K562 (cell line): ENCODE data around the gene ACTN2. TPM values are rescaled to one million over a fixed set of nuclear protein-coding genes. Genes with fewer than 3 reads are reported as not detected.

Experiments
- ATAC-seq: fragments of 200-7000 bp; cut with Tn5 transposase; 3 replicates; pipeline ENCODE4 v1.9.1; 2020; ENCODE audit warnings: moderate library complexity
- BruUV-seq: library from RNA; stranded (reverse); fragments of 400-500 nt; replicated peaks from 2 replicates; lab custom pipeline; 2021; lab: Mats Ljungman, UMichigan
- CTCF ChIA-PET: fragments of 300-600 bp; formaldehyde crosslinking; extraction: SDS; loops from one replicate; lab custom pipeline; 2021; ENCODE audit warnings: low intra/inter-chr PET ratio; lab: Yijun Ruan, JAX
- POLR2A ChIA-PET: fragments of 300-600, 350-650 bp; sonication (Branson Sonifier 250); formaldehyde crosslinking; extraction: SDS; loops from one replicate; lab custom pipeline; 2021; ENCODE audit warnings: antibody characterized with exemption, inconsistent platforms; lab: Yijun Ruan, JAX
- DNase-seq, 4 experiments: peaks; one replicate each; pipeline versions ENCODE4 v3.0.0 to v3.0.0-alpha.2; 2011 to 2018; ENCODE audit warnings: low spot score in 3 of 4, mixed read lengths in 3 of 4; ENCODE audit errors: extremely low read depth in 1 of 4
- FAIRE-seq: peaks from 2 replicates; lab custom pipeline; 2011; peaks lifted over from hg19 to GRCh38; lab: Jason Lieb, UNC
- H2AFZ ChIP-seq: 2 replicates; pipeline ENCODE4 v1.6.0; 2011; ENCODE audit warnings: low read depth, low read length, control low read depth, inconsistent platforms
- H3K27ac ChIP-seq: fragments of 200-600 bp; 3 replicates; pipeline ENCODE4 v1.8.0; 2011; ENCODE audit warnings: low read depth, mild to moderate bottlenecking, control low read depth, inconsistent platforms, low read length, moderate library complexity, mixed read lengths; ENCODE audit errors: extremely low read depth
- H3K27me3 ChIP-seq, 2 experiments: fragments of 300-600 bp in 1 of 2; 2 replicates in 1 of 2; 3 replicates in 1 of 2; pipeline versions ENCODE4 v1.6.0 to v1.8.0; 2011; ENCODE audit warnings: inconsistent platforms in 2 of 2, low read length in 2 of 2, mild to moderate bottlenecking in 1 of 2, mixed read lengths in 1 of 2, moderate library complexity in 1 of 2; ENCODE audit not compliant: control insufficient read depth in 2 of 2, insufficient read depth in 2 of 2
- H3K36me3 ChIP-seq: fragments of 300-600 bp; 3 replicates; pipeline ENCODE4 v1.8.0; 2011; ENCODE audit warnings: mild to moderate bottlenecking, low read length, inconsistent platforms; ENCODE audit not compliant: control insufficient read depth, insufficient read depth
- H3K4me1 ChIP-seq, 2 experiments: fragments of 200-600 bp in 1 of 2; replicated peaks in 1 of 2; 2 replicates in 1 of 2; 3 replicates in 1 of 2; pipeline versions ENCODE4 v1.5.1 to v1.8.0; 2011; ENCODE audit warnings: inconsistent platforms in 2 of 2, low read length in 2 of 2, mild to moderate bottlenecking in 1 of 2, mixed read lengths in 1 of 2, moderate library complexity in 1 of 2; ENCODE audit not compliant: control insufficient read depth in 2 of 2, insufficient read depth in 2 of 2
- H3K4me2 ChIP-seq: 2 replicates; pipeline ENCODE4 v1.6.1; 2011; ENCODE audit warnings: low read length, control low read depth, inconsistent platforms, mixed read lengths; ENCODE audit not compliant: insufficient read depth
- H3K4me3 ChIP-seq: fragments of 200-600 bp; sonication (generic), shearing (Covaris generic); 2 replicates; pipeline ENCODE4 v1.5.1; 2016; ENCODE audit warnings: control low read depth, inconsistent platforms
- H3K79me2 ChIP-seq: fragments of 200-600 bp; 3 replicates; pipeline ENCODE4 v1.8.0; 2011; ENCODE audit warnings: low read length, inconsistent platforms; ENCODE audit not compliant: control insufficient read depth, insufficient read depth
- H3K9ac ChIP-seq, 2 experiments: 2 replicates each; pipeline versions ENCODE4 v1.6.0 to v1.6.1; 2011; ENCODE audit warnings: low read depth in 2 of 2, low read length in 2 of 2, control low read depth in 1 of 2, inconsistent platforms in 1 of 2, mild to moderate bottlenecking in 1 of 2, mixed read lengths in 1 of 2; ENCODE audit not compliant: insufficient read depth in 1 of 2
- H3K9me1 ChIP-seq: one replicate; pipeline ENCODE4 v1.6.0; 2011; ENCODE audit warnings: inconsistent platforms, mild to moderate bottlenecking, low read length, moderate library complexity; ENCODE audit not compliant: control insufficient read depth, insufficient read depth
- H3K9me3 ChIP-seq: replicated peaks from 2 replicates; pipeline ENCODE4 v1.5.1; 2011; ENCODE audit warnings: low read depth, low read length, inconsistent platforms; ENCODE audit not compliant: control insufficient read depth, insufficient read depth
- H4K20me1 ChIP-seq: replicated peaks from 2 replicates; pipeline ENCODE4 v1.6.1; 2011; ENCODE audit warnings: low read length, inconsistent platforms, mixed read lengths; ENCODE audit not compliant: control insufficient read depth, insufficient read depth
- CBX2 ChIP-seq: fragments of 200-600 bp; sonication (generic); IDR thresholded peaks from one replicate; pipeline ENCODE4 v1.6.1; 2012; ENCODE audit warnings: mild to moderate bottlenecking, low read length, inconsistent platforms; ENCODE audit not compliant: insufficient read depth, poor library complexity, severe bottlenecking
- CBX8 ChIP-seq: fragments of 200-600 bp; sonication (generic); IDR thresholded peaks from 2 replicates; pipeline ENCODE4 v1.6.1; 2012; ENCODE audit warnings: borderline replicate concordance, mixed run types, low read depth, mild to moderate bottlenecking, moderate library complexity, mixed read lengths, low read length, control low read depth, inconsistent platforms; ENCODE audit not compliant: poor library complexity, severe bottlenecking; ENCODE audit errors: extremely low read depth
- ERF ChIP-seq: fragments of 450-650 bp; formaldehyde crosslinking; IDR thresholded peaks from 2 replicates; pipeline ENCODE4 v1.4.0; 2020; ENCODE audit warnings: mild to moderate bottlenecking, mixed read lengths
- NFIX ChIP-seq: fragments of 250-450 bp; sonication (Bioruptor Pico); IDR thresholded peaks from 2 replicates; pipeline ENCODE4 v1.4.0; 2020; ENCODE audit warnings: low read depth, mild to moderate bottlenecking, moderate library complexity
- ZFP36 ChIP-seq: fragments of 150-350 bp; IDR thresholded peaks from 2 replicates; pipeline ENCODE4 v1.6.1; 2018; ENCODE audit warnings: low read length, low read depth; ENCODE audit not compliant: partially characterized antibody
- WGBS: fragments of 100-300 bp; shearing (Covaris generic); methylation state at CpG from one replicate; pipeline ENCODE4 v1.1.6; 2016; ENCODE audit warnings: low coverage, mixed read lengths; ENCODE audit not compliant: insufficient coverage; ENCODE audit errors: missing lambda C conversion rate; 5-methylcytosine and 5-hydroxymethylcytosine counted together
- in situ Hi-C: fragments of 300-500 bp; cut with MboI; formaldehyde crosslinking; loops from 4 replicates; pipeline ENCODE4 v1.15.0; 2018; ENCODE audit warnings: inconsistent platforms, mixed read lengths
- intact Hi-C: fragments of 100-400 bp; cut with micrococcal nuclease; formaldehyde crosslinking; loops from 2 replicates; pipeline ENCODE4 v1.14.2; 2022
- polyA plus RNA-seq, 8 experiments: library from polyadenylated mRNA; depleted of rRNA in 4 of 8; stranded (reverse) in 5 of 8; unstranded in 3 of 8; fragments of >200 nt; fragmentation: Nextera tagmentation in 2 of 8; fragmentation: Illumina TruSeq in 1 of 8; extraction: Ambion mirVana in 2 of 8; extraction: Trizol in 1 of 8; gene quantifications; 2 replicates each; pipeline versions ENCODE4 v1.2.1 to v1.2.3, GENCODE V29; 2011 to 2014; ENCODE audit warnings: inconsistent platforms in 1 of 8, missing spikeins in 1 of 8
- total RNA-seq, 7 experiments: library from RNA; depleted of rRNA in 6 of 7; stranded (reverse); fragments of >200 nt in 6 of 7; fragmentation: Illumina TruSeq in 2 of 7; extraction: Trizol in 2 of 7; gene quantifications; 2 replicates each; pipeline versions ENCODE4 v1.2.1 to v1.2.3, GENCODE V29; 2011 to 2021; ENCODE audit warnings: low replicate concordance in 1 of 7

The ACTN2 gene
- total and polyA plus RNA-seq, 9 of the 15 experiments (the other 6 are each of a cell fraction or from before 2014, with no cell fraction given) = 0.18 to 0.94 (median 0.42) TPM

- Histone ChIP-seq H3K4me2 (no peak overlapping the region), H3K9ac (no peak overlapping the region), H3K79me2 (no peaks in the 10 kb centered on the region), H3K9me1 (no peaks in the 10 kb centered on the region), H3K27me3 (peaks cover 5 to 19% of the 10 kb centered on the region in 2 experiments), H3K9me3 (no peaks in the 10 kb centered on the region), H2AFZ (no peak overlapping the region), H3K36me3 (no peaks in the 10 kb centered on the region), H3K27ac (no peak overlapping the region), H3K4me3 (no peak overlapping the region), H3K4me1 (peaks cover 10 to 13% of the 10 kb centered on the region in 2 experiments), H4K20me1 (no peaks in the 10 kb centered on the region)
- CTCF ChIA-PET = no interaction called here
- 13% methylated on average over 4 of the region's 4 CpGs for WGBS
- no peak for DNase-seq
- in situ Hi-C loops (no loop called here), intact Hi-C loops (loop anchor here (2.0 to 10.0 kb wide), 6 partner anchors 205 to 811 kb away; partner anchors contain the start of gene RYR2)
- ATAC-seq = no peak
- POLR2A ChIA-PET = interaction anchor here (0.7 to 0.9 kb wide), 2 partner anchors 7 to 780 kb away, joined by 3 to 4 read pairs; no protein-coding TSS in a partner anchor
- 0 out of 2 replicates have a peak, but pooled peaks have one; percentile 2 for TF ChIP-seq NFIX (CRISPR knock-in tag)
- no peak for TF ChIP-seq ERF
- TF ChIP-seq ZFP36 = peak; percentile 37
- peak; percentile 38 for TF ChIP-seq CBX2
- peak; percentile 88 for TF ChIP-seq CBX8
- BruUV-seq = no TSS peak
- no peak for FAIRE-seq
Observed at GRCh38 chr1:236751935-236752334, 65.6 kb downstream of the ACTN2 start.
